NCI-H187 (cell line): ENCODE measurements around the gene NSD1.
"Not testable (repeated sequence)": the region's sequence is repeated elsewhere in the genome, so short reads cannot be mapped to it uniquely, and the experiment has no call there.

ENCODE experiments used
- DNase-seq, 2 experiments: peaks; one replicate each; lab custom pipeline; 2025; lab: John Stamatoyannopoulos, UW

Gene NSD1

GRCh38 chr5:177290816-177291596 is 157.4 kb downstream of the NSD1 start:
- no peak for DNase-seq

- DNase-seq = no peak
Measured at GRCh38 chr5:177291735-177292134, 158.2 kb downstream of the NSD1 start.

- no peak for DNase-seq
Measured at GRCh38 chr5:177293819-177294581, 160.4 kb downstream of the NSD1 start.

GRCh38 chr5:177294632-177295031 is 161.1 kb downstream of the NSD1 start:
- no peak for DNase-seq

GRCh38 chr5:177295924-177296323 is 162.4 kb downstream of the NSD1 start:
- no peak for DNase-seq

GRCh38 chr5:177296581-177296980 is 163.0 kb downstream of the NSD1 start:
- DNase-seq = no peak

GRCh38 chr5:177297922-177298321 is 164.3 kb downstream of the NSD1 start:
- no peak for DNase-seq

- no peak for DNase-seq
Measured at GRCh38 chr5:177299697-177300096, 166.1 kb downstream of the NSD1 start.

GRCh38 chr5:177300236-177300880 is 166.8 kb downstream of the NSD1 start:
- no peak for DNase-seq

GRCh38 chr5:177300951-177301350 is 167.4 kb downstream of the NSD1 start:
- DNase-seq = no peak

GRCh38 chr5:177301503-177302165 is 168.1 kb downstream of the NSD1 start:
- peak in 1 of 2 experiments; percentile 47 for DNase-seq

GRCh38 chr5:177302354-177303110 is 169.0 kb downstream of the NSD1 start:
- no peak for DNase-seq

- peak; percentile 32 to 67 for DNase-seq
Measured at GRCh38 chr5:177303121-177303924, 169.8 kb downstream of the NSD1 start, which contains the start of the genes PRELID1 and RAB24. Gene PRELID1, plus strand, starts transcription at chr5:177303799. Its CDS starts 187 bp downstream, at chr5:177303986. Gene RAB24, minus strand, starts transcription at chr5:177303719. Its CDS starts 431 bp downstream, at chr5:177303288.

- DNase-seq = no peak
Measured at GRCh38 chr5:177303925-177304391, 170.4 kb downstream of the NSD1 start.

GRCh38 chr5:177304392-177305119 is 171.0 kb downstream of the NSD1 start:
- no peak for DNase-seq

GRCh38 chr5:177306103-177306640 is 172.6 kb downstream of the NSD1 start:
- DNase-seq = not testable (repeated sequence)

- no peak for DNase-seq
Measured at GRCh38 chr5:177306674-177307543, 173.3 kb downstream of the NSD1 start.
